HG02571 (cell line): ENCODE data around the gene SELENOH.
"Not testable (repeated sequence)": the region's sequence is repeated elsewhere in the genome, so short reads cannot be mapped to it uniquely, and the experiment has no call there.

Experiments used
- ATAC-seq: cut with Tn5 transposase; IDR thresholded peaks from one replicate; pipeline ENCODE4 v1.9.1; 2021; ENCODE audit warnings: mild to moderate bottlenecking, moderate library complexity; ENCODE audit not compliant: unreplicated experiment

Gene SELENOH, protein sequence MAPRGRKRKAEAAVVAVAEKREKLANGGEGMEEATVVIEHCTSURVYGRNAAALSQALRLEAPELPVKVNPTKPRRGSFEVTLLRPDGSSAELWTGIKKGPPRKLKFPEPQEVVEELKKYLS

DNA sequence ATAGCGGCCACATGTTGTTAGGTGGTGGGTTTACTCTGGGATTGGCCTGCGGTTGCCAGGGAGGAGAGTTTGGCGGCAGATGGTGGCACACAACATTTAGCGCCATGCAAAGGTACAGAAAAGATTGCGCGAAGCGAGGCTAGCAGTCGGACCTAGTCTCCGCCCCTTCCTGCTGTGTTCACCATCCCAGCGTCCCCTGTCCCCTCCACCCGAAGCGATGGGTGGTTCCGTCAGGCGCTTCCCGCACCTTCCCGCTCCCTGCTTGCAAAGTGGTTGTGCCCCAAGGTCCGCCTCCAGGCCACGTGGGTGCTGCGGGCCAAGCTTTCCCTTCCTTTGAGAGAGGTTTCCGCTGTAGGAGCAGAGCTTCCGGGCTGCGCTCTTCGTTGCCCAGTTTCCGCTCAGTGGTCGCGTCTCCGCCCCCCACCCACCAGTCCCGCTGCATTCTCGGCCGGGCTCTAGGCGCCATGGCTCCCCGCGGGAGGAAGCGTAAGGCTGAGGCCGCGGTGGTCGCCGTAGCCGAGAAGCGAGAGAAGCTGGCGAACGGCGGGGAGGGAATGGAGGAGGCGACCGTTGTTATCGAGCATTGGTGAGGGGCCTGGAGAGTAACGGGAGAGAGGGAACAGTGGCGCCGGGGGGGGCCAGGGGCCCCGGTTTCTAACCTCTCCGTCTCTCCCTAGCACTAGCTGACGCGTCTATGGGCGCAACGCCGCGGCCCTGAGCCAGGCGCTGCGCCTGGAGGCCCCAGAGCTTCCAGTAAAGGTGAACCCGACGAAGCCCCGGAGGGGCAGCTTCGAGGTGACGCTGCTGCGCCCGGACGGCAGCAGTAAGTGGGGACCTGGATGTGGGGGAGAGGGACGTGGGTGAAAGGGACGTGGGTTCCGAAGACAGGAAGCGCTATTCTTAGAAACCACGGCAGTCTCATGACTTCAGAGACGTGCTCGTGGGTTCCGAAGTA lies at the start of gene SELENOH:
Gene SELENOH, plus strand, starts transcription at position 360 of the 955 bp plus-strand sequence. Its CDS starts 105 bp downstream, at position 465.
- peak; percentile 86 for ATAC-seq

- ATAC-seq = no peak
These were observed 42.4 kb upstream of the SELENOH start for GRCh38 chr11:57698843-57699365.

DNA sequence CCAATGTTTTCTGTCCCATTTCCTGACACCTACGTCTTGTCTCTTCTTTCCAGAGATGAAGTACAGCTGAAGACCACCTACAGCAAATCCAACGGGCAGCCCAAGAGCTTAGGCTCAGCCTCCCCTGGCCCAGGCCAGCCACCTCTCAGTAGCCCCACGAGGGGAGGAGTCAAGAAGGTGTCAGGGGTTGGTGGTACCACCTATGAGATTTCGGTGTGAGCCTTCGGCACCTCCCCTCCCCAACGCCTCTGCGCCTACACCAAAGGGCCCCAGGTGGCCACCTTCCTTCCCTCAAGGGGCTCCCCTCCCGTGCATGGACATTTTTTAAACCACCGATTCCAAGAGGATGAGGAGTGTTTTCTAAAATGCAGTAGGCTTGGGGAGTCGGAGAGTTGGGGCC lies 41.5 kb upstream of the SELENOH start:
- no peak for ATAC-seq

GRCh38 chr11:57700425-57700824 lies 40.9 kb upstream of the SELENOH start:
- ATAC-seq = no peak

DNA sequence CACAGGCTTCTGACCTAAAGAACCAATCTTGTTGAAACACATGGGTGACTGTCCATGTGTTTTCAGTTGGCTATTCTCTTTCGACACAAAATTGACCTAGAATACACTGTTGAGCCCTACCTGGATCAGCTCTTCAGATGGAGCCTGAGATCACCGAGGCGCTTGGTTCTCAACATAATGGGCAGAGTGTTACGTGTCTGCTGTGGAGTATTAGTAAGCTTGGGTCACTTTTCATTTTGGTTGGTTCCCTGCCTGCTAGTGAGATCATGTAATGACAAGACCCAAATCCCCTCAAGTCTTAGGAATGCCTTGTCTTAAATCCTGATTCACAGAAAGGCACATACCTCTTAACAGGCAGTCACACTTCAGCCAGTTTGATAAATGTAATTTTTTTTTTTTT lies 38.0 kb upstream of the SELENOH start:
- ATAC-seq = no peak

GRCh38 chr11:57704932-57705331 lies 36.4 kb upstream of the SELENOH start:
- ATAC-seq = no peak

DNA sequence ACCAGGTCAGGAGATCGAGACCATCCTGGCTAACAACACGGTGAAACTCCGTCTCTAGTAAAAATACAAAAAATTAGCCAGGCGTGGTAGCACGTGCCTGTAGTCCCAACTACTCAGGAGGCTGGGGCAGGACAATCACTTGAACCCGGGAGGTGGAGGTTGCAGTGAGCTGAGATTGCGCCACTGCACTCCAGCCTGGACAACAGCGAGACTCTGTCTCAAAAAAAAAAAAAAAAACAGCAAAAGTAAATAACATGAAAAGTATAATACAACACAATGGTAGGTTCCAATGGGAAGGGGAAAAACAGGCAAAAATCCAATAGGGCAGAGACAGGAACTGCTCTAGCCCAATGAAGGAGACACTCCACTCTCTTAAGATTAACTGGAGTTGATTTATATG lies 35.9 kb upstream of the SELENOH start:
- not testable (repeated sequence) for ATAC-seq

- no peak for ATAC-seq
These were observed 31.4 kb upstream of the SELENOH start for GRCh38 chr11:57709802-57710367.

DNA sequence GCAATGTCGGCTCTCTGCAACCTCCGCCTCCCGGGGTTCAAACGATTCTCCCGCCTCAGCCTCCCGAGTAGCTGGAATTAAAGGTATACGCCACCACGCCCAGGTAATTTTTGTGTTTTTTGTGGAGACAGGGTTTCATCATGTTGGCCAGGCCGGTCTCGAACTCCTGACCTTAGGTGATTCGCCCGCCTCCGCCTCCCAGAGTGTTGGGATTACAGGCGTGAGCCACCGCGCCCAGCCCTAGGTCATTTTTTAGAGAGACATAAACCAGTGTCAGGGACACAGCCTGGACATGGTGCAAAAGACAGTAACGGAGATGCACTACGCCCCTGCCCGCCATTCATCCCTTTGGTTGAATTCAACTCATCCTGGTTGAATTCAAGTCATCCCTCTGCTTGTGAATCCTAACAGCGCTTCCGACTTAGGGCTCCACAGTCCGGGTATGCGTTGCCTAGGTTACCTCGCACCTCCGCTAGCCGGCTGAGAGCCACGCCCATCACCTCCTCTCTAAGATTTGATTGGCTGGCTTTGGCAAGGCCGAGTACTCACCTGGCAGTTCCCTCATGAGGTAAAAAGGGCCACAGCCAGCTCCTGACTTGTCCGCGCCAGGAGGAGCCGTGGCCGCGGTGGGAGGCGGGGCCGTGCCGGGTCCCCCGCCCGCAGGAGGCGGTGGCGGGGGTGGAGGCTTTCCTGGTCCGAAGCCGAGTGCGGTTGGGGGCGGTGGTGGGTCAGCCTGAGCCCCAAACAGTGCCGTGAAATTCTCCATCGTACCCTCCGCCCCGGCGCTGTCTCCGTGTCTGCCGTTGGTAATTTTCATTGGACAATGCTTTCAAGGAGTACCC lies 29.7 kb upstream of the SELENOH start, which contains the start of gene MED19:
Gene MED19, minus strand, starts transcription at position 802 of the 842 bp plus-strand sequence. Its CDS starts 36 bp downstream, at position 766.
- peak; percentile 40 for ATAC-seq

DNA sequence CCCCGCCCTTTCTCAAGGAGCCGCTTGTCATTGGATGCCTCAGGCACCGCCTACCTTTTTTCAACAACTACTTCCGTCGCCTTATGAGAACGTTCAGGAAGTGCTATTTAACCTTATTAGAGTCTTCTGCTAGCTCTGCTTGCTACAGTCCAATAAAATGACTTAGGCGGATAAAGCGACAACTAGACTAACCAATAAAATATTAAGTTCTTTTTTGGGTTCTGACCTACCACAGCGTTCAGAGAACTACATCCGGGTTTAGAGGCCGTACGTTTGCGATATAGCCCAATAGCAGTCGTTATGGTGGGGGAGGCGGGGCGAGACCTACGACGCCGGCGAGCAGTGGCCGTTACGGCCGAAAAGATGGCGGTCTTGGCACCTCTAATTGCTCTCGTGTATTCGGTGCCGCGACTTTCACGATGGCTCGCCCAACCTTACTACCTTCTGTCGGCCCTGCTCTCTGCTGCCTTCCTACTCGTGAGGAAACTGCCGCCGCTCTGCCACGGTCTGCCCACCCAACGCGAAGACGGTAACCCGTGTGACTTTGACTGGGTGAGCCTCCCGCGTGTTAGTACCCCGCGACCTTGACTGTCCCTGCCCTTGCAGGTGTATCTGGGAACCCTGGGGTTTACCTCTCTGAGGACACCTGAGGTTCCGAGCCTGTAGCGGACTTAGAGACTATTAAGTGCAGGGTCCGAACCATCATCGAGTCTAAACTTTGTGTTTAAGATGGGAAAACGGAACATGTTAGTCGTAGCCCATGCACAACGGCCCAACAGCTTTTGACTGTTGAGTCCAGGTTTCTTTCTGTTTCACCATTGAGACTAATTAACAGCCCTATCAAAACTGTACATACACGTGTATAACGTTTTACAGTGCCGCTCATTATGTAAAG lies 28.8 kb upstream of the SELENOH start, which contains the start of gene TMX2:
Gene TMX2, plus strand, starts transcription at position 338 of the 895 bp plus-strand sequence. Its CDS starts 26 bp downstream, at position 364.
- ATAC-seq = peak; percentile 93

- no peak for ATAC-seq
These were observed 27.5 kb upstream of the SELENOH start for GRCh38 chr11:57713835-57714234.

- ATAC-seq = not testable (repeated sequence)
These were observed 24.6 kb upstream of the SELENOH start for GRCh38 chr11:57716726-57717125.

DNA sequence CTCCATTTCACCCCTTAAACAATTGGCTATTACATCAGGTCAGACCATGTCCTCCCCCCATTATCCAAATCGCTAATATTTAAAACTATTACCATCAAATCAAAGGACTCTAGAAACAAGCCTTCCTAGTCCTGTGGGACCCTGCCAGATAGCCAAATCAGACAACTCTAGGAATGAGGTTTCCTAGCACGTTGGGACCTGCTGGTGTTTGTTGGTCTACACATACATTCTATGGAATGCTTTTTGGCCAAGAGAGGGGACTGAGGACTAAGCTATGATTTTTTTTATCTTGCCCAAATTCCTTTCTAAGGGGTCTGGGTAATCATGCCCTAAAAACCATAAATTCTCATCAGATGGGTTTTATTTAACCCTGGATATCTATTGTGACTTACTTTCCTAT lies 14.1 kb upstream of the SELENOH start:
- ATAC-seq = no peak

DNA sequence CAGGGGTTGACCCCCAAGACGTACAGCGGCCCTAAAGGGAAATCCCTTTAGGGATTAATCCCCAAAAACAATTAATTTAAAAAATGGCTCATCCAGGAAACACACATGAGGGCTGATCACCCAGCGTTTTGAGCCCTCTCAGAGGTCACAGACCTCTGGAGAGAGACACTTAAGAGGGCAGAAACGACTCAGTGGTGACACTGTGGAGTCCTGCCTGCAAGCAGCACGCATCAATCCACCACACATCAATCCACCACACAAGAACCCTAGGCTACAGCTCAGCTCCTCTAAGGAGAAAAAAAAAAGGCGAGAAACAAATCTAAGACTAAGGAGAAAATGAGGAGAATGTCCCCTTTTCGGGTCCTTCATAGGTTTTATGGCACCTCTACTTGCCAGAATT lies 12.5 kb upstream of the SELENOH start:
- no peak for ATAC-seq

DNA sequence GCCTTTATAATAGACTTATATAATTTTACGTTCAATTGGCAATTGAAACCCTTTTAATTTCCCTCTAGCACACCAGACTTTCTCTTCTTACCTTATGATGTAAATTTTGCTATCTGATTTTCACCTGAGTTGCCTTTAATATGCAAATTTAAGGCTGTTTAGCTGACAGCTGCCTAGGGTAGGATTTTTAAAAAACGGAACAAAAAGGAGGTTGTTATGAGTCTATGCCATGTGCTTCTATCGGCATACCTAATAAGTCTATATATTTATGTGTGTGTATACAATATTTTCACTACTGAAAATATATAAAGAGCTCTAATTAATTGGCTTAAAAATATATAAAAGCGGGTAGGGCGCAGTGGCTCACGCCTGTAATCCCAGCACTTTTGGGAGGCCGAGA lies 11.8 kb upstream of the SELENOH start:
- ATAC-seq = no peak

DNA sequence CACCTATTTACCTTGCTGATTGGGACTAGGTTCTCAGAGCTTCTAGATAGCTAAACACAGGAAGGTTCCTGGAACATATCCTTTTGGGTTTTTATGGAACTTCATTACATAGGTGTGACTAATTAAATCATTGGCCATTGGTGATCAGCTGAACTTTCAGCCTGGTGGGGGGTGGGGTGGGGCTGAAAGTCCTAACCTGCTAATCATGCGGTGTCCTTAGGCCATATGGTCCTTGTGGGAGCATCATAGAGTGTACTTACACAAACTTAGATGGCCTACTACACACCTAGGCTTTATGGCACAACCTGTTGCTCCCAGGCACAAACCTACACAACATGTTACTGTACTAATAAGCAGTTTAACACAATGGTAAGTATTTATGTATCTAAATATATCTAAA lies 8.6 kb upstream of the SELENOH start:
- ATAC-seq = no peak

DNA sequence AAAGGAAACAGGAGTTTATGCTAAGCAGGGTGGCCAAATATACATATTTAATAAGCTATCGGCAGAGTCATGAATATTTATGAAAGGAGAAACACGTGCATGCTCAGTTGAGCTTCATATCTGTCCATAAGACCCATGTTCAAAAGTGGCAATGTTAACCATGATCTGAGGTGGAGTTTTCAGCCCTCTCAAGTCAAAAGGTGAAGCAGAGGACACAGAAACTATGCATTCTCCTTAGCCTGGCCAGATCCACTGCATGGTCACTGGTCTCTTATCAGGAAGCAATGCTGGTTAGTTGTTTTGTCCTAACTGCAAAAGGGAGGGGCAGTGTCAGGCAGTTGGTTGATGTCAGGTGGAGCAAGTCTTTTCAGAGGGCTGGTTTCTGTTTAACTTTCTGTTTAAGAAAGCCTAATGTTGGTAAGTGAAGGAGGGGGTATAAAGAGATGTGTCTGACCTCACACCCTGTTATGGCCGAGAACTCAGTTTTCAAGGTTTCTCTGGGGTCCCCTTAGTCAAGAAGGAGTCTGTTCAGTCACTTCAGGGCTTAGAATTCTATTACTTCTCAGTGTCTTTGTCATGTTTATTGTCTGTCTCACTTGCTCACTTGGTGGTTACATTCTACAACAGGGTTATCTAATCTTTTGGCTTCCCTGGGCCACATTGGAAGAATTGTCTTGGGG lies 5.5 kb upstream of the SELENOH start:
- ATAC-seq = no peak

DNA sequence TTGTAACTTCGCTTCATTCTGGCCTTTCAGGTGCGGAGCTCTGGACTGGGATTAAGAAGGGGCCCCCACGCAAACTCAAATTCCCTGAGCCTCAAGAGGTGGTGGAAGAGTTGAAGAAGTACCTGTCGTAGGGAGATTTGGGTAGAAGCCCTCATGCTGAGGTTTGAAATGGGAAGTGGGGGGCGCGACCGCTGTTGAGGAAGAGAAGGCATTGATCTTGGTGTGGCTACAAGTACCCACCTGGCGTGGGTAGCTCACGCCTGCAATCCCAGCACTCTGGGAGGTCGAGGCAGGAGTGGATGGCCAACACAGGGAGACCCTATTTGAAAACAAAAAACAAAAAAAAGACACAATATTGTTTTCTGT lies 779 bp downstream of the SELENOH start:
- ATAC-seq = no peak

DNA sequence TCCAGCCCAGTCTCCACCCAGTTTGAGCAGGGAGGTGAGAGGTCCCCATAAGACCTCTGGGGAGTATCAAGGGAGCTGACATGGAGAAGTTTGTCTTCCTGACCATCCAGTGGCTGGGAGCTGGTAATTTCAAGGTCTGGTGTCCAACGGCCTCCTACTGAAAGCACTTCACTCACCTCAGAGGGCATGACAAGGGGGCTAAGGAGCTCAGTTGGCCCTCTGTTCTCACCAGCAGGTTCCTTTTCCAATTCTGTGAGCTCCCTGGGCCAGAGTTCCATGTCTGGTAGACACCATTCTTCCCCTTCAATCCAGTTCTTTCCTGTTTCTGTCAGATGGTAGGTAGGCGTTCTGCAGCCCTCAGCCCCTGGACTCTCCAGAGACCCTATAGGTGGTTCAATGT lies 3.1 kb downstream of the SELENOH start:
- no peak for ATAC-seq
